Endodermal cell (in vitro differentiated cells): Measurements from ENCODE around the gene SUMO3. TPM values are rescaled to one million over a fixed set of nuclear protein-coding genes. Genes with fewer than 3 reads are reported as not detected.

Experiments used
- DNase-seq: peaks from one replicate; pipeline ENCODE4 v3.0.0-alpha.2; 2017
- H3K27ac ChIP-seq: 2 replicates; pipeline ENCODE4 v1.5.1; 2013; ENCODE audit warnings: mild to moderate bottlenecking, low read depth, low read length, moderate library complexity
- H3K27me3 ChIP-seq: 2 replicates; pipeline ENCODE4 v1.6.1; 2013; ENCODE audit warnings: mild to moderate bottlenecking, low read length, moderate library complexity; ENCODE audit not compliant: insufficient read depth, control insufficient read depth, poor library complexity, severe bottlenecking
- H3K36me3 ChIP-seq: 2 replicates; pipeline ENCODE4 v1.7.0; 2013; ENCODE audit warnings: mild to moderate bottlenecking, low read length, moderate library complexity; ENCODE audit not compliant: control insufficient read depth, insufficient read depth
- H3K4me1 ChIP-seq: one replicate; pipeline ENCODE4 v1.7.0; 2013; ENCODE audit warnings: low read length; ENCODE audit not compliant: control insufficient read depth, insufficient read depth
- H3K4me3 ChIP-seq: 2 replicates; pipeline ENCODE4 v1.5.1; 2013; ENCODE audit warnings: mild to moderate bottlenecking, low read length, moderate library complexity
- H3K9ac ChIP-seq: 2 replicates; pipeline ENCODE4 v1.6.1; 2013; ENCODE audit warnings: mild to moderate bottlenecking, low read length, moderate library complexity; ENCODE audit not compliant: poor library complexity, severe bottlenecking; ENCODE audit errors: extremely low read depth
- H3K9me3 ChIP-seq: 2 replicates; pipeline ENCODE4 v1.6.1; 2013; ENCODE audit warnings: mild to moderate bottlenecking, low read length, moderate library complexity; ENCODE audit not compliant: control insufficient read depth
- H3K27ac Mint-ChIP-seq: 2 replicates; pipeline ENCODE4 v1.8.0; 2020; ENCODE audit warnings: mixed read lengths
- H3K27me3 Mint-ChIP-seq: 2 replicates; pipeline ENCODE4 v1.8.0; 2021; ENCODE audit warnings: mild to moderate bottlenecking, mixed read lengths; ENCODE audit not compliant: insufficient read depth
- H3K36me3 Mint-ChIP-seq: 2 replicates; pipeline ENCODE4 v1.8.0; 2020; ENCODE audit warnings: low read depth, mixed read lengths
- H3K4me1 Mint-ChIP-seq: 2 replicates; pipeline ENCODE4 v1.8.0; 2020; ENCODE audit warnings: mixed read lengths
- H3K4me3 Mint-ChIP-seq: 2 replicates; pipeline ENCODE4 v1.8.0; 2020; ENCODE audit warnings: mild to moderate bottlenecking, moderate library complexity, mixed read lengths
- H3K9me3 Mint-ChIP-seq: 2 replicates; pipeline ENCODE4 v1.8.0; 2020; ENCODE audit warnings: mild to moderate bottlenecking, mixed read lengths
- CTCF ChIP-seq: fragments of 200-600 bp; sonication (generic); conservative IDR thresholded peaks from 2 replicates; pipeline ENCODE4 v1.5.0; 2021; ENCODE audit warnings: antibody characterized with exemption, mild to moderate bottlenecking
- WGBS, 2 experiments: methylation state at CpG; one replicate each; pipeline versions ENCODE4 v1.1.5 to v1.1.7; 2013; ENCODE audit warnings: missing lambda C conversion rate in 2 of 2, mixed read lengths in 1 of 2; ENCODE audit not compliant: insufficient coverage in 1 of 2, insufficient read length in 1 of 2; 5-methylcytosine and 5-hydroxymethylcytosine counted together
- total RNA-seq, 2 donors: library from RNA; stranded (reverse); fragmentation: NEBNext Ultra II Directional in 1 of 2; extraction: Animal tissue kit (Norgen Biotek cat#: 25700) in 1 of 2; gene quantifications; 2 replicates in 1 of 2; 3 replicates in 1 of 2; pipeline ENCODE4 v1.2.1, GENCODE V29; 2021

Gene SUMO3
- total RNA-seq, 2 donors from 2014 or later = 79.5 to 96.4 TPM

GRCh38 chr21:44822484-44823178 lies 4.8 kb upstream of the SUMO3 start:
- no peak overlapping the region for H3K27ac Mint-ChIP-seq
- no peaks in the 10 kb centered on the region for H3K4me1 Mint-ChIP-seq
- Histone ChIP-seq H3K27ac (no peak overlapping the region), H3K4me3 (peak overlapping the region; percentile 33), H3K9me3 (peaks cover 48% of the 10 kb centered on the region), H3K9ac (no peak overlapping the region), H3K36me3 (no peaks in the 10 kb centered on the region), H3K27me3 (no peaks in the 10 kb centered on the region), H3K4me1 (no peaks in the 10 kb centered on the region)
- DNase-seq = no peak
- no peak overlapping the region for H3K4me3 Mint-ChIP-seq
- peaks cover 34% of the 10 kb centered on the region for H3K27me3 Mint-ChIP-seq
- peaks cover 70% of the 10 kb centered on the region for H3K9me3 Mint-ChIP-seq
- TF ChIP-seq CTCF = no peak
- 74 to 89% methylated on average over 3 to 5 of the region's 5 CpGs for WGBS, 2 experiments
- H3K36me3 Mint-ChIP-seq = peaks cover 7% of the 10 kb centered on the region

- Mint-ChIP-seq H3K4me3 (no peak overlapping the region), H3K36me3 (peaks cover 7% of the 10 kb centered on the region), H3K9me3 (peaks cover 55% of the 10 kb centered on the region), H3K4me1 (peaks cover 3% of the 10 kb centered on the region), H3K27ac (no peak overlapping the region), H3K27me3 (peaks cover 30% of the 10 kb centered on the region)
- WGBS, 2 experiments = 84% methylated on average over 3 of the region's 3 CpGs; no CpG with 5 or more reads in 1 of the 2 experiments
- Histone ChIP-seq H3K36me3 (no peaks in the 10 kb centered on the region), H3K9me3 (peaks cover 40% of the 10 kb centered on the region), H3K27me3 (no peaks in the 10 kb centered on the region), H3K27ac (no peak overlapping the region), H3K4me1 (no peaks in the 10 kb centered on the region), H3K4me3 (no peak overlapping the region), H3K9ac (no peak overlapping the region)
- no peak for TF ChIP-seq CTCF
- DNase-seq = no peak
These were observed 3.0 kb upstream of the SUMO3 start for GRCh38 chr21:44820851-44821250.

DNA sequence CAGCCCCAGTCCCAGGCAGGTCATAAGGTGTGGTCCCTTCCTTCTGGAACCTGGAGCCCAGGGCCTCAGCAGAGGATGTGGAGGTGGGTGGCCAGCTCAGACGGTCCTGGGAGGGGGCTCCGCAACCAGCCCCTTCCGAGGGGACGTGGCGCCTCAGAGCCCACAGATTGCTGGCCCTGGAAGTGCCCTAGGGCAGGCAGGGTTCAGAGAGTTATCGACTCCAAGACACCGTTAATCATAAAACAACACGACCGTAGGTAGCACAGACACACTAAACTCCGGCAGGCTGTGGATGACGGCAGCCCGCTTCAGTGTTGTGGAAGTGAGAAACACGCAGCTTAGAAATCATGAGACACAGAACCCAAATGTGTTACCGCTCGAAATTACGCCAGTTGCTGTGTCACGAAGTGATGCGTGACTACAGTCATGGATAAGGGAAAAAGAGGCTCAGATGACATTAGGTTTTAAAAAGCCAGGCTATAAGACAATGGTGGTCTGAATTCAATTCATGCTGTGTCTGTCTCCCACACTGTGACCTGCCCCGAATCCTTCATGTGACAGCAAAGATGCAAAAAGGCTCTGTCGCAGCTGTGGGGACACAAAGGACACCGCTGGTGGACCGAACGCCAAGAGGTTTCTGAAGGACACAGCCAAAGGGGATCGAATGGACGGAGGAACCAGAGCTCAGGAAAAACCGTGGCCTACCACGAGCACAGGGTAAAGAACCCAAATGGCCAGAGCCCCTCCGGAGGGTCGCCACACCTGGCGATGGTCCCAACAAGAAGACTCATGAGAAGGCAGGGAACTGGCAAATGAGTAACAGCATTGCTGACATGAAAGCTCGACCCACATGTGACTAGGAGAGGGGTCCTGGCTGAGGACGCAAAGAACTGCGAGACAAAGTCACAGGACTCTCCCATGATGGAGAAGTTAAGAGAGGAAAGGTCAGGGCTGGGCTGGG lies 1.7 kb upstream of the SUMO3 start:
- Histone ChIP-seq H3K4me3 (peak overlapping the region; percentile 69), H3K9me3 (peaks cover 39% of the 10 kb centered on the region), H3K9ac (no peak overlapping the region), H3K27ac (no peak overlapping the region), H3K4me1 (no peaks in the 10 kb centered on the region), H3K27me3 (no peaks in the 10 kb centered on the region), H3K36me3 (no peaks in the 10 kb centered on the region)
- 95 to 96% methylated on average over 30 to 33 of the region's 33 CpGs for WGBS, 2 experiments
- Mint-ChIP-seq H3K4me1 (peaks cover 6% of the 10 kb centered on the region), H3K36me3 (peaks cover 7% of the 10 kb centered on the region), H3K9me3 (peaks cover 55% of the 10 kb centered on the region), H3K4me3 (peak overlapping the region; percentile 59), H3K27me3 (peaks cover 30% of the 10 kb centered on the region), H3K27ac (no peak overlapping the region)
- no peak for DNase-seq
- TF ChIP-seq CTCF = no peak
